Trophoblast cell (in vitro differentiated cells and primary cell): Measurements from ENCODE around the gene PSMA2. TPM values are rescaled to one million over a fixed set of nuclear protein-coding genes. Genes with fewer than 3 reads are reported as not detected.

ENCODE experiments used
- DNase-seq, 2 donors: peaks; one replicate each; pipeline ENCODE4 v3.0.0-alpha.2; 2016
- H2AFZ ChIP-seq: 2 replicates; pipeline ENCODE4 v1.6.1; 2013; ENCODE audit warnings: low read length, moderate library complexity, mild to moderate bottlenecking; ENCODE audit not compliant: insufficient read depth, poor library complexity
- H2AK5ac ChIP-seq: 2 replicates; pipeline ENCODE4 v1.6.1; 2013; ENCODE audit warnings: mild to moderate bottlenecking, low read length
- H2BK120ac ChIP-seq: 2 replicates; pipeline ENCODE4 v1.6.1; 2013; ENCODE audit warnings: low read length, mild to moderate bottlenecking, moderate library complexity; ENCODE audit not compliant: insufficient read depth, poor library complexity
- H2BK12ac ChIP-seq: 2 replicates; pipeline ENCODE4 v1.6.1; 2013; ENCODE audit warnings: mild to moderate bottlenecking, low read length, moderate library complexity
- H2BK5ac ChIP-seq: 2 replicates; pipeline ENCODE4 v1.6.1; 2013; ENCODE audit warnings: low read length, low read depth, moderate library complexity, mild to moderate bottlenecking; ENCODE audit not compliant: poor library complexity
- H3K14ac ChIP-seq: 2 replicates; pipeline ENCODE4 v1.6.1; 2013; ENCODE audit warnings: mild to moderate bottlenecking, low read length
- H3K18ac ChIP-seq: 2 replicates; pipeline ENCODE4 v1.6.1; 2013; ENCODE audit warnings: mild to moderate bottlenecking, low read length
- H3K23ac ChIP-seq: 2 replicates; pipeline ENCODE4 v1.6.1; 2013; ENCODE audit warnings: low read length
- H3K27ac ChIP-seq: 2 replicates; pipeline ENCODE4 v1.5.1; 2013; ENCODE audit warnings: low read depth, mild to moderate bottlenecking, inconsistent platforms, low read length, moderate library complexity
- H3K27me3 ChIP-seq: 2 replicates; pipeline ENCODE4 v1.6.1; 2013; ENCODE audit warnings: inconsistent platforms, mild to moderate bottlenecking, low read length, moderate library complexity; ENCODE audit not compliant: insufficient read depth
- H3K36me3 ChIP-seq, 2 experiments: 1 replicate in 1 of 2; 2 replicates in 1 of 2; pipeline ENCODE4 v1.6.1; 2013; ENCODE audit warnings: low read length in 2 of 2, mild to moderate bottlenecking in 2 of 2, moderate library complexity in 1 of 2; ENCODE audit not compliant: insufficient read depth in 2 of 2, control insufficient read depth in 1 of 2
- H3K4ac ChIP-seq: 2 replicates; pipeline ENCODE4 v1.6.1; 2013; ENCODE audit warnings: low read depth, mild to moderate bottlenecking, low read length, moderate library complexity
- H3K4me1 ChIP-seq, 2 experiments: 1 replicate in 1 of 2; 2 replicates in 1 of 2; pipeline ENCODE4 v1.6.1; 2013; ENCODE audit warnings: low read length in 2 of 2, mild to moderate bottlenecking in 2 of 2, moderate library complexity in 1 of 2; ENCODE audit not compliant: insufficient read depth in 2 of 2, control insufficient read depth in 1 of 2
- H3K4me2 ChIP-seq: 2 replicates; pipeline ENCODE4 v1.6.1; 2013; ENCODE audit warnings: inconsistent platforms, mild to moderate bottlenecking, low read length, moderate library complexity
- H3K4me3 ChIP-seq: 2 replicates; pipeline ENCODE4 v1.5.1; 2013; ENCODE audit warnings: mild to moderate bottlenecking, low read depth, low read length, inconsistent platforms
- H3K79me1 ChIP-seq: one replicate; pipeline ENCODE4 v1.6.1; 2013; ENCODE audit warnings: low read length
- H3K79me2 ChIP-seq: 2 replicates; pipeline ENCODE4 v1.6.1; 2013; ENCODE audit warnings: low read length, mild to moderate bottlenecking; ENCODE audit not compliant: control insufficient read depth, insufficient read depth, poor library complexity
- H3K9ac ChIP-seq: 2 replicates; pipeline ENCODE4 v1.6.1; 2013; ENCODE audit warnings: mild to moderate bottlenecking, low read length
- H3K9me3 ChIP-seq: 2 replicates; pipeline ENCODE4 v1.6.1; 2013; ENCODE audit warnings: low read depth, mild to moderate bottlenecking, control low read depth, inconsistent platforms, low read length; ENCODE audit not compliant: insufficient read depth
- H4K12ac ChIP-seq: 2 replicates; pipeline ENCODE4 v1.6.1; 2013; ENCODE audit warnings: low read depth, mild to moderate bottlenecking, low read length, moderate library complexity
- H4K8ac ChIP-seq: 2 replicates; pipeline ENCODE4 v1.6.1; 2013; ENCODE audit warnings: low read depth, mild to moderate bottlenecking, low read length, moderate library complexity
- H4K91ac ChIP-seq: one replicate; pipeline ENCODE4 v1.6.1; 2013; ENCODE audit warnings: low read depth, mild to moderate bottlenecking, low read length, moderate library complexity
- WGBS: extraction: QIAGEN DNeasy Blood & Tissue Kit; methylation state at CpG from one replicate; pipeline ENCODE4 v1.1.7; 2013; ENCODE audit warnings: missing lambda C conversion rate; ENCODE audit not compliant: insufficient read length, insufficient coverage; ENCODE audit errors: extremely low coverage; 5-methylcytosine and 5-hydroxymethylcytosine counted together
- polyA plus RNA-seq: library from polyadenylated mRNA; stranded (reverse); fragments of 200-250 nt; gene quantifications from 2 replicates; pipeline ENCODE4 v1.2.3, GENCODE V29; 2013

PSMA2 gene
- polyA plus RNA-seq = 200 and 207 TPM in 2 replicates

GRCh38 chr7:42931834-42932651 is at the start of gene PSMA2, which contains the start of gene MRPL32:
Gene PSMA2, minus strand, starts transcription at chr7:42932174. Its CDS starts 16 bp downstream, at chr7:42932158.
Gene MRPL32, plus strand, starts transcription at chr7:42932376. Its CDS starts 11 bp downstream, at chr7:42932387.
- H3K23ac ChIP-seq = no peak within 1 kb of the TSS
- H2AK5ac ChIP-seq = no peak within 1 kb of the TSS
- H3K4ac ChIP-seq = peak within 1 kb of the TSS; percentile 92
- H3K79me2 ChIP-seq = peaks cover 13% of the 10 kb centered on the region
- H3K18ac ChIP-seq = peak within 1 kb of the TSS; percentile 67
- H2BK12ac ChIP-seq = no peak within 1 kb of the TSS
- peak within 1 kb of the TSS; percentile 38 for H2BK120ac ChIP-seq
- H2BK5ac ChIP-seq = peak within 1 kb of the TSS; percentile 34
- H3K27ac ChIP-seq = no peak within 1 kb of the TSS
- peaks cover 5% of the 10 kb centered on the region for H3K79me1 ChIP-seq
- no CpG with 5 or more reads among the region's 56 CpGs for WGBS
- peak within 1 kb of the TSS; percentile 85 for H4K12ac ChIP-seq
- H4K8ac ChIP-seq = peak within 1 kb of the TSS; percentile 89
- no peaks in the 10 kb centered on the region for H3K27me3 ChIP-seq
- H3K4me1 ChIP-seq = no peaks in the 10 kb centered on the region
- peak within 1 kb of the TSS; percentile 82 for H2AFZ ChIP-seq
- peak within 1 kb of the TSS; percentile 99 for H3K9ac ChIP-seq
- H3K9me3 ChIP-seq = no peaks in the 10 kb centered on the region
- peak; percentile 99 to 100 for DNase-seq
- peak within 1 kb of the TSS; percentile 77 for H3K14ac ChIP-seq
- H4K91ac ChIP-seq = peak within 1 kb of the TSS; percentile 42
- peak within 1 kb of the TSS; percentile 91 for H3K4me2 ChIP-seq
- H3K36me3 ChIP-seq = peaks cover 0 to 8% of the 10 kb centered on the region in 2 experiments
- H3K4me3 ChIP-seq = peak within 1 kb of the TSS; percentile 94

GRCh38 chr7:42981601-42982000 is 49.6 kb upstream of the PSMA2 start:
- no peak overlapping the region for H2AFZ ChIP-seq
- no peaks in the 10 kb centered on the region for H3K4me1 ChIP-seq
- no peaks in the 10 kb centered on the region for H3K36me3 ChIP-seq
- no peaks in the 10 kb centered on the region for H3K79me2 ChIP-seq
- no peaks in the 10 kb centered on the region for H3K9me3 ChIP-seq
- no peak overlapping the region for H2BK12ac ChIP-seq
- H2AK5ac ChIP-seq = no peak overlapping the region
- H2BK120ac ChIP-seq = no peak overlapping the region
- H3K9ac ChIP-seq = no peak overlapping the region
- no peak overlapping the region for H4K12ac ChIP-seq
- no peak overlapping the region for H3K4me3 ChIP-seq
- no peak overlapping the region for H4K91ac ChIP-seq
- WGBS = no CpG with 5 or more reads among the region's 1 CpG
- H3K18ac ChIP-seq = no peak overlapping the region
- no peaks in the 10 kb centered on the region for H3K79me1 ChIP-seq
- H3K27me3 ChIP-seq = no peaks in the 10 kb centered on the region
- no peak overlapping the region for H3K4me2 ChIP-seq
- no peak overlapping the region for H2BK5ac ChIP-seq
- H3K14ac ChIP-seq = no peak overlapping the region
- no peak overlapping the region for H3K4ac ChIP-seq
- no peak for DNase-seq
- H3K23ac ChIP-seq = no peak overlapping the region
- no peak overlapping the region for H3K27ac ChIP-seq
- no peak overlapping the region for H4K8ac ChIP-seq

GRCh38 chr7:42980514-42980913 is 48.5 kb upstream of the PSMA2 start:
- H2BK120ac ChIP-seq = no peak overlapping the region
- H3K4ac ChIP-seq = no peak overlapping the region
- H4K91ac ChIP-seq = no peak overlapping the region
- H3K18ac ChIP-seq = no peak overlapping the region
- DNase-seq = no peak
- no CpG with 5 or more reads among the region's 3 CpGs for WGBS
- H4K12ac ChIP-seq = no peak overlapping the region
- H3K27ac ChIP-seq = no peak overlapping the region
- no peak overlapping the region for H2BK12ac ChIP-seq
- H2BK5ac ChIP-seq = no peak overlapping the region
- H3K23ac ChIP-seq = no peak overlapping the region
- no peaks in the 10 kb centered on the region for H3K79me1 ChIP-seq
- H3K4me3 ChIP-seq = no peak overlapping the region
- no peak overlapping the region for H3K4me2 ChIP-seq
- no peak overlapping the region for H3K14ac ChIP-seq
- no peak overlapping the region for H2AK5ac ChIP-seq
- no peak overlapping the region for H2AFZ ChIP-seq
- H3K9me3 ChIP-seq = no peaks in the 10 kb centered on the region
- no peaks in the 10 kb centered on the region for H3K27me3 ChIP-seq
- H3K9ac ChIP-seq = no peak overlapping the region
- no peaks in the 10 kb centered on the region for H3K36me3 ChIP-seq
- no peaks in the 10 kb centered on the region for H3K4me1 ChIP-seq
- H3K79me2 ChIP-seq = no peaks in the 10 kb centered on the region
- no peak overlapping the region for H4K8ac ChIP-seq

GRCh38 chr7:42980084-42980483 is 48.1 kb upstream of the PSMA2 start:
- H2BK120ac ChIP-seq = no peak overlapping the region
- H3K4me2 ChIP-seq = no peak overlapping the region
- no peak overlapping the region for H3K27ac ChIP-seq
- H4K12ac ChIP-seq = no peak overlapping the region
- H3K18ac ChIP-seq = no peak overlapping the region
- no peak overlapping the region for H3K9ac ChIP-seq
- no peak overlapping the region for H2AK5ac ChIP-seq
- no peak overlapping the region for H3K4ac ChIP-seq
- WGBS = no CpG with 5 or more reads among the region's 2 CpGs
- no peaks in the 10 kb centered on the region for H3K9me3 ChIP-seq
- no peak overlapping the region for H2AFZ ChIP-seq
- H2BK12ac ChIP-seq = no peak overlapping the region
- no peaks in the 10 kb centered on the region for H3K36me3 ChIP-seq
- H3K14ac ChIP-seq = no peak overlapping the region
- H3K79me1 ChIP-seq = no peaks in the 10 kb centered on the region
- no peak overlapping the region for H3K23ac ChIP-seq
- H3K4me1 ChIP-seq = no peaks in the 10 kb centered on the region
- H4K91ac ChIP-seq = no peak overlapping the region
- no peaks in the 10 kb centered on the region for H3K27me3 ChIP-seq
- no peak overlapping the region for H4K8ac ChIP-seq
- peak; percentile 21 to 63 for DNase-seq
- no peak overlapping the region for H3K4me3 ChIP-seq
- no peak overlapping the region for H2BK5ac ChIP-seq
- H3K79me2 ChIP-seq = no peaks in the 10 kb centered on the region
